Activated CD4-positive, alpha-beta T cell treated with anti-CD3 and anti-CD28 coated beads for 24 hours (primary cell): ENCODE measurements around the gene KDSR.

Experiments used
- DNase-seq, 2 donors: peaks; one replicate each; pipeline ENCODE4 v3.0.0-alpha.2; 2020; ENCODE audit warnings: low read depth in 2 of 2

Gene KDSR

GRCh38 chr18:63284173-63284799, 82.7 kb downstream of the KDSR start:
- no peak for DNase-seq

- no peak for DNase-seq
Measured at GRCh38 chr18:63283305-63284094, 83.5 kb downstream of the KDSR start.

- DNase-seq = no peak
Measured at GRCh38 chr18:63282793-63283192, 84.2 kb downstream of the KDSR start.
